ENCODE measurements around the gene EEF1AKMT2.
"Not testable (repeated sequence)": the region's sequence is repeated elsewhere in the genome, so short reads cannot be mapped to it uniquely, and the experiment has no call there.

EEF1AKMT2 gene

GRCh38 chr10:124791547-124792348 is at the start of gene EEF1AKMT2:
Gene EEF1AKMT2 (minus strand): TSS chr10:124791887. CDS start chr10:124791833, 54 bp downstream.
- peak in 1 of 2 experiments; percentile 46 for DNase-seq

- DNase-seq: no peak
These were observed 46.0 kb upstream of the EEF1AKMT2 start for GRCh38 chr10:124837687-124838086.

- DNase-seq: no peak
These were observed 39.4 kb upstream of the EEF1AKMT2 start for GRCh38 chr10:124831116-124831515.

GRCh38 chr10:124830445-124830844 is 38.8 kb upstream of the EEF1AKMT2 start:
- DNase-seq: no peak

- DNase-seq: no peak
These were observed 37.9 kb upstream of the EEF1AKMT2 start for GRCh38 chr10:124829447-124830115.

- no peak for DNase-seq
These were observed 35.8 kb upstream of the EEF1AKMT2 start for GRCh38 chr10:124827474-124827873.

GRCh38 chr10:124826262-124826661 is 34.6 kb upstream of the EEF1AKMT2 start:
- no peak for DNase-seq

- DNase-seq: no peak
These were observed 34.0 kb upstream of the EEF1AKMT2 start for GRCh38 chr10:124825702-124826101.

GRCh38 chr10:124824932-124825331 is 33.2 kb upstream of the EEF1AKMT2 start:
- not testable (repeated sequence) for DNase-seq

- no peak for DNase-seq
These were observed 32.8 kb upstream of the EEF1AKMT2 start for GRCh38 chr10:124824507-124824906.

- DNase-seq: no peak
These were observed 29.8 kb upstream of the EEF1AKMT2 start for GRCh38 chr10:124821520-124821919.

- DNase-seq: no peak
These were observed 28.4 kb upstream of the EEF1AKMT2 start for GRCh38 chr10:124820121-124820520.

GRCh38 chr10:124802313-124802675 is 10.6 kb upstream of the EEF1AKMT2 start:
- DNase-seq: no peak

GRCh38 chr10:124799211-124799610 is 7.5 kb upstream of the EEF1AKMT2 start:
- no peak for DNase-seq

GRCh38 chr10:124798781-124799180 is 7.1 kb upstream of the EEF1AKMT2 start:
- DNase-seq: no peak

- no peak for DNase-seq
These were observed 6.7 kb upstream of the EEF1AKMT2 start for GRCh38 chr10:124798364-124798763.

- no peak for DNase-seq
These were observed 1.3 kb upstream of the EEF1AKMT2 start for GRCh38 chr10:124792998-124793352.

- DNase-seq: not testable (repeated sequence)
These were observed 8.8 kb downstream of the EEF1AKMT2 start for GRCh38 chr10:124782900-124783299.

GRCh38 chr10:124768791-124769190 is 22.9 kb downstream of the EEF1AKMT2 start:
- no peak for DNase-seq

GRCh38 chr10:124765256-124765655 is 26.4 kb downstream of the EEF1AKMT2 start:
- no peak for DNase-seq

GRCh38 chr10:124763267-124763666 is 28.4 kb downstream of the EEF1AKMT2 start:
- no peak for DNase-seq

- no peak for DNase-seq
These were observed 29.4 kb downstream of the EEF1AKMT2 start for GRCh38 chr10:124762281-124762680.

GRCh38 chr10:124756156-124756903 is 35.4 kb downstream of the EEF1AKMT2 start:
- no peak for DNase-seq

- DNase-seq: no peak
These were observed 36.1 kb downstream of the EEF1AKMT2 start for GRCh38 chr10:124755581-124755980.

Measured in cerebellar nuclear complex (tissue), 1 donor.